Skin epidermis (tissue), 12 donors: ENCODE measurements around the gene PPFIBP2.
A peak's percentile ranks its signal among the peaks of the same experiment; 100 is the strongest.

Experiments
- H3K27ac ChIP-seq, 21 experiments: fragments of 200-600 bp; sonication (generic) in 11 of 21; one replicate each; pipeline ENCODE4 v1.5.0; 2020; ENCODE audit warnings: mild to moderate bottlenecking in 3 of 21, inconsistent platforms in 2 of 21, moderate library complexity in 2 of 21
- H3K4me3 ChIP-seq, 7 experiments: fragments of 200-600 bp; sonication (generic) in 2 of 7; one replicate each; pipeline ENCODE4 v1.5.0; 2020; ENCODE audit warnings: inconsistent platforms in 2 of 7, mild to moderate bottlenecking in 2 of 7, moderate library complexity in 1 of 7

Gene PPFIBP2

GRCh38 chr11:7522546-7522945, 8.7 kb downstream of the PPFIBP2 start:
- Histone ChIP-seq H3K4me3 (no peak overlapping the region), H3K27ac (peak overlapping the region in 9 of 21 experiments; percentile 7 to 70 (median 47))

DNA sequence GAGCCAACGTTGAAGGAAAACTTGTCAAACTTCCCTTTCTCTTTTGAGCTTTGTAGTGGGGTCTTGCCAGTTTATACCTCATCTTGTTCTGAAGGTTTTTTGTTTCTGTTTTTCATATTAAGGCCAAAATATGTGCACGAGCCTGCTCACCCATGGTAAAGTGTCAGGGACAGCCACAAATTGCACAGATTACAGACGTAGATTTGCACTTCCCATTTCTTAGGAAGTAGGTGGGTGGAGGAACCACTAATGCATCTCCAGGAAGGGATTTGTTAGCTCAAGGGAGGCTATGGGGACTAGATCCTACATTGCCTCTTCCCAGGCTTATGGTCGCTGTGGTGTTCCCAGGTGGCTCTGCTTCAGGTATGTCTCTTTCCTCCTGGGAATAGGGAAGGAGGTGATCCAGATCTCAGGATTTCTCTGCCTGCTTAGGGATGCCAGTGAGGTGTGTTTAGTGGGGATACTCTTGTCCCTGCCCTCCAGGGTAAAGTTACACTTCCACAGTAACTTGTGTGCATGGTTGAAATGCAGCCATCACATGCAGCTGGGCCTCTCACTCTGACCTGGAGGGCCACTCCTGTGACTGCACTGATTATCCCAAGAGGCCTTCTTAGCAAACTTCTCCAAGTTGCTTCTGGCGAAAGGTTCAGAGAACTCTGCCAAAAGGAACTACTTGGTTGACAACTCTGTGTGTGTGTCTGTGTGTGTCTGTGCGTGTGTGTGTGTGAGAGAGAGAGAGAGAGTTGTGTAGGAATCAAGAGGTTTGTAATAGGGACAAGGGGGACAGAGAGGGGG, 9.8 kb downstream of the PPFIBP2 start:
- Histone ChIP-seq H3K4me3 (no peak overlapping the region), H3K27ac (peak overlapping the region in 10 of 21 experiments; percentile 27 to 73 (median 58))

DNA sequence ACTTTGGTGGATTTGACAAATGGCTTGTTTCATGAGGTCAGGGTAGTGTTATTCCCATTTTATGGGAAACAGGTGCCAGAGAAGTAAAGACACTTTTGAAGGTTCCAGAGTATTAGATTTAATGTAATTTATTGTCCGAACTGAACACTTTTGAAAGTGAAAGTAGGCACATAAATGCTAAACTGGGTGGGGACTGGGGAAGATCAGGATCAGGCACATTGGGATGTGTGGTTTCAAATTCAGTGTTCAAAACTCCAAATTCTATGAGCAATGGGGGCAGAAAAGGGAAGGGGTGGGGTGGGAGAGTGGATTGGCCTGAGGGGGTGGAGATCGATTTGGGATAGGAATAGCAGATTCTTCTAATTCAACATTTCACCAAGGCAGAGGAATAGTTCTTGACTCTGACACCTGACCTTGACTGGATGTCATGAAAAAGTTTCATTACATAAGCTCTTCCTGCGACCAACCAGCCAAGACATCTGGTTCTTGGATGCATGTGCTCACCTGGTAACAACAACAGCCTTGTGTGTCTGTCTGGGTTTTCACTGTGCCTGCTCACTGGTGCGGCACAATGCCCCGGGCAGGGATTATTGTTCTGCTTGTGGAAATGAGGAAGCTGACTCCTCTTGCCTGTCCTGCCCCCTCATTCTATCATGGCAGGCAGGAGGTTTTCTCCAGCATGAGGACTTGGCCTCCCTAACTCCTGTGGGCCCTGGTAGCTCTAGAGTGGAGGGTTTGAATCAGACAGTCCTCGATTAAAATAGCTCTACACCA, 10.8 kb downstream of the PPFIBP2 start:
- H3K27ac ChIP-seq = peak overlapping the region in 9 of 21 experiments; percentile 4 to 73 (median 59)

DNA sequence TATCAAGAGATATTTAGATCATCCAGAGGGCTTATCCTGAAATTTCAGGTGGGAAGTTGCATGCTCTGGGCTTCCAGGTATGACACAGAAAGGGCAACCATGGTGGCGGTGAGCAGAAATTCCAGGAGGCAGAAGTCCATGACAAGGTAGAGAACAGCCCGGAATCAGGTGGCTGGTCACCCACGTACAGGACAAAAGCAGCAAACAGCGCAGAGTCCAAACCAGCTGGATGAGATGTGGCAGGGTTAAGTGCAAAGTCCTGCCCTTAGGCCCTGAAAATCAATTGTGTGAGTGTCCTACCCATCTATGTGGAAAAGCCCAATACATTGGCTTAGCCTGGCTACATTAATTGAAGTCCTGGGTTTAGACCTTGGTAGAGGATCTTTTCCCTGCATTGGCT, 11.6 kb downstream of the PPFIBP2 start:
- peak overlapping the region in 3 of 21 experiments; percentile 4 to 39 (median 31) for H3K27ac ChIP-seq

More for the DNA sequence above, 10.8 kb downstream of the PPFIBP2 start:
- no peak overlapping the region for H3K4me3 ChIP-seq

DNA sequence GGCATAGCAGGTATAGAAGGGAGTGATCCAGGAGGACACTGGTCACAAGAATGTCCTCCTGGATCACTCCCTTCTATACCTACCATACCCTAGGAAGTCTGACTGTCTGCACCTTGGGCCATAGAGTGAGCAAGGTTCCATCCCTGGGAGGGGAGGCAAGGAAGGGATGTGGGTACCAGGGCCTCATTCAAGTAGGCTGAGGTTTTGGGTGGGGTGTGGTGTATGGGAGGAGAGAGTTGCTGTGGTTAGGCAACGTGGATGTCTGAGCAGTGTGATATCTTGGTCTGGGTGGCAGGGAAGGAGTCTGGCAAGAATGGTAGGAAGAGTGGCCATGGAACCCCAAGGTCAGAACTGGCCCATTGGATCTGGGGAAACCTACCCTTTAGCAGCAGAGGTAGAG, 13.2 kb downstream of the PPFIBP2 start:
- peak overlapping the region in 3 of 21 experiments; percentile 4 to 31 (median 29) for H3K27ac ChIP-seq
- H3K4me3 ChIP-seq = no peak overlapping the region

More for the DNA sequence above, 11.6 kb downstream of the PPFIBP2 start:
- H3K4me3 ChIP-seq = no peak overlapping the region

GRCh38 chr11:7528514-7529049, 14.8 kb downstream of the PPFIBP2 start:
- Histone ChIP-seq H3K4me3 (no peak overlapping the region), H3K27ac (peak overlapping the region in 6 of 21 experiments; percentile 10 to 55 (median 34))

DNA sequence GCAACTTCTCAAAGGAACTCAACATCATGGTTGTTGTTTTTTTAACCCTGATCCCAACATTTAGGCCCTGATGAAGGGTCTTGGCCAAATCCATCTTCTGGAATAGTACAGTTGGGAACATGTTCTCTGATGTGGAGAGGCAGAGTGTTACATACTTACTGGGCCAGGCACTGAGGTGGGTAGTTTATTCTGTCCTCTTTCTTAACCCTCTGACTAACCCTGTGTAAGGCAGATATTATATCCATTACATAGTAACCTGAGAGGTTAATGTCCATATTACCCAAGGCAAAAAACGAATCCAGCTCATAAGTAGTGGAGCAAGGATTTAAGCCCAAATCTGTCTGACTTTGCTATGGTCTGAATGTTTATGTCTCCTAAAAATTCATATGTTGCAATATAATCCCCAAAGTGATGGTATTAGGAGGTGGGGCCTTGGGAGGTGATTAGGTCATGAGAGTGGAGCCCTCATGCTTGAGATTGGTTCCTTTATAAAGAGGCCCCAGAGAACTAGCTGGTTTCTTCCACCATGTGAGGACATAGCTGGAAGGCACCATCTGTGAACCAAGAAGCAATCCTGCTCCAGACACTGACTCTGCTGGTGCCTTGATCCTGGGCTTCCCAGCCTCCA, 16.3 kb downstream of the PPFIBP2 start:
- Histone ChIP-seq H3K4me3 (no peak overlapping the region), H3K27ac (peak overlapping the region in 3 of 21 experiments; percentile 10 to 44 (median 32))

DNA sequence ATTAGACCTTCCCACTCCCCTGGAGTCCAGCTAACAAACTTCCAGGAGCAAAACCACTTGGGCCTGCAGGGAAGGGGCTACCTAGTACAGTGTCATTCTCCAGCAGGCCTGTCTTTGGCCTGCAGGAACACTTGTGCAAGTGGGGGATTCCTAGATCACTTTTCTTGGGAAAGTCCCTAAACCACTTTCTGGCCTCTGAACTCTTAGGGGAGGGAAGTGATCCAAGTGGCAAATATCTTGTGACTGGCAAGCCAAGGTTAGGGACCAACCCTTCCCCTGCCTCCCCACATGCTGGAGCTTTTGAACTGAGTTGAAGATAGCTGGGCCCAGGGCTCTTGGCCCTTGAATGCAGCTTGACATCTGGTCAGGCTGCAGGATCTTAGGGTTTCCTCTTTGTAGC, 17.2 kb downstream of the PPFIBP2 start:
- Histone ChIP-seq H3K4me3 (no peak overlapping the region), H3K27ac (peak overlapping the region in 1 of 21 experiments; percentile 10)

- Histone ChIP-seq H3K4me3 (no peak overlapping the region), H3K27ac (peak overlapping the region in 8 of 21 experiments; percentile 2 to 64 (median 28))
These were observed 18.8 kb downstream of the PPFIBP2 start for GRCh38 chr11:7532405-7533145.

GRCh38 chr11:7533199-7534041, 19.6 kb downstream of the PPFIBP2 start:
- peak overlapping the region in 1 of 21 experiments; percentile 24 for H3K27ac ChIP-seq

GRCh38 chr11:7534042-7534378, 20.2 kb downstream of the PPFIBP2 start:
- no peak overlapping the region for H3K4me3 ChIP-seq
- H3K27ac ChIP-seq = no peak overlapping the region

More at GRCh38 chr11:7533199-7534041, 19.6 kb downstream of the PPFIBP2 start:
- no peak overlapping the region for H3K4me3 ChIP-seq

DNA sequence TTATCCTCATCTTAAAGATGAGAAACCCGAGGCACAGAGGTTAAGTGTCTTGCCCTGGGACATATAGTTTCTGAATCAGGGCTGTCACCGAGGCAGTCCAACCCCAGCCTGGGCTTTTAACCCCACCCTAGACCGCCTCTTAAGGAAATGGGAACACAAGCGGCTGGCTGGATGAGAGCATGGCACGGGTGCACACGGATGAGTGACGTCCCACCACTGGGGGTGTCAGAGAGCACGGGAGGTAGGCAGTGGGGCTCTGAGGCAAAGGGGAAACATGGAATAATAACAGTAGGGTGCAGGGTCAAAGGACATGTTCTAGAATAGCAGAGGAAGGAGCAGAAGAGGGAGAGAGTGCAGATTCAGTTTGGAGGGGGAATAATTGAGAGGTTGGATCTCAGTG, 22.3 kb downstream of the PPFIBP2 start:
- Histone ChIP-seq H3K4me3 (no peak overlapping the region), H3K27ac (no peak overlapping the region)

- Histone ChIP-seq H3K4me3 (no peak overlapping the region), H3K27ac (peak overlapping the region in 13 of 21 experiments; percentile 23 to 86 (median 74))
These were observed 23.5 kb downstream of the PPFIBP2 start for GRCh38 chr11:7537265-7537664.

DNA sequence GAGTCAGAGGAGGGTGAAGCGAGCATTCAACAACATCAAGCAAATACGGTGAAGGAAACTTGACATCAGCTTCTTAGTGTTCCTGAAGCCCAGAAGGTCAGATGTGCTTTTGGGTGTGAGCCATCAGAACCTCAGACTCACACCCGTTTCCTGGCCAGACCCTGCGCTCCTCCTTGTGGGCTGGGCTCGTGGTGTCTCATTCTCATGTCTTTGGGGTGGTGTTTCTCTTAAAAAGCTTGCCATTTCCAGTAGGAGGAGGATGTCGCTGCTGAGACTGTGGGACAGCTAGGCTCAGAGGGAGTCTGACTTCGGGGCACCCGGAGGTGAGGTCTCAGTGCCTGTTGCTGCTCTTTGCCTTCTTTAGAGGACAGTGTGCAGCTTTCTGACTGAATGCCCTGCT, 24.2 kb downstream of the PPFIBP2 start:
- peak overlapping the region in 19 of 21 experiments; percentile 40 to 86 (median 73) for H3K27ac ChIP-seq

GRCh38 chr11:7538466-7539454, 25.0 kb downstream of the PPFIBP2 start:
- Histone ChIP-seq H3K27ac (peak overlapping the region in 19 of 21 experiments; percentile 40 to 85 (median 73)), H3K4me3 (peak overlapping the region in 1 of 7 experiments; percentile 4)

More for the DNA sequence above, 24.2 kb downstream of the PPFIBP2 start:
- peak overlapping the region in 1 of 7 experiments; percentile 4 for H3K4me3 ChIP-seq

DNA sequence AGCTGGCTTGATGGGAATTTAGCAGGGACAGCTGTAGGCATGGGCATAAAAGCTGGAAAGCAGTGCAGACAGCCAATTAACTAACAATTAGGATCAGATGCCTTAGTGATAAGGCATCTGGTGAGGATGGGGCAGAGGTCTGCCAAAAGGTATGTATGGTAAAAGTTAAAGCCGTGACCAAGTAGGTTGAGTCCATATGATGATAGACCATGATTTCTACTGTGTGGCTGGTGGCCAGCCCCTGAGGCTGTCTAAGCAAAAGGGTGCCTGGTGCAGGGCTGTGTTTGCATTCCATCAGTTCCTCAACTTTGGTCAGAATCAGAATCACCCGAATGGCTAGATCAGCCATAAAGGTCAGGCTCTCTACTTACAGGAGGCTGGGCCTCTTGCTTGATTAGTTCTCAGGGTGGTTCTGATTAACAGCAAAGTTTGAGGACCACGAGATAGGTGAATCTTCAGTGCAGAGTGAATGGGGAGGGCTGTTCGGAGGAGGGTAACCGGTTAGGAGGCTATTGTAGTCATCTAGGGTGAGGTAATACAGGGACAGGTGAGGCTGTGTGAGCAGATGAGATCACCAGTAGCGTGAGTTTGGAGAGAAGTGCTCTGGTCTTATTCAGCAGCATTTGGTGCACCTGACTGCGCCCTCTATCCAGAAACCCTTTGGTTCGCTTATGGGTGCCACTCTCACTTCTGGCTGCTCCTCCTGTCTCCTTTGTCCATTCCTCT, 27.2 kb downstream of the PPFIBP2 start:
- no peak overlapping the region for H3K4me3 ChIP-seq
- peak overlapping the region in 8 of 21 experiments; percentile 14 to 80 (median 32) for H3K27ac ChIP-seq
